Activated T-cell treated with anti-CD3 and anti-CD28 coated beads for 48 hours (primary cell): ENCODE results near the gene KLHL11.

Experiments
- DNase-seq: peaks from one replicate; pipeline ENCODE4 v3.0.0-alpha.2; 2020; ENCODE audit warnings: low read depth

KLHL11 gene

DNA sequence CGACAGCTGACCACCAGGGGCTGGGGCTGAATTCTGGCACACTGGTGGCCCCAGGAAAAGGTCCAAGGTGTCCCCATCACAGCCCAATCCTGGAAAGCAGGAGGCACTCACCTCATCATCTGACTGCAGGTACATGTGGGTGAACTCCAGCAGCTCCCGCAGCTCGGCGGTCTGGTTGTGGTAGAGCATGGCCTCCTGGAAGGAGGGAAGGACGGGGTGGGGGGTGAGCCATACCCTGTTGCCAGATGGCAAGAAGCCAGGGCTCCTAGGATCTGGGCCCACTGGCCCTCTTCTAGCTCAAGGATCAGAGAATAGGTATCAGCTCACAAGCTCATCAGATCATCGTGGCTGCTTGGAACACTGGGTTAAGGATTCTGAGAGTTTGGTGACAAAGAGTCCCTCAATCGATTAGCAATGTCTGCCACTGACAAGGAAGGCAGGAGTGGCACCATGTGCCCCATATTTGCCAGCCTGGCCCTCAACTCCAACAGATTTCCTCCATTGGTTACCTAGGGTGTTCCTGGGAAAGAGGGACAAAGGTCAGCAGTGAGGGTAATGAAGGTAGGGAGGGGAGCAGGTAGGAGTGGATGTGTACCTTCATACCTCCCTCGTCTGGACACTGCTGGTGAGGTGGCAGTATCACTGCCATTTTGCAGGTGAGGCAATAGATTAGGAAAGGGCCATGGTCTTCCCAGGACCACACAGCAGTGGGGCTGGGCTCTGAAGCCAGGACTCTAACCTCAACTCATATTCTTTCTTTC, 58.4 kb downstream of the KLHL11 start:
- no peak for DNase-seq
